C4-2B (cell line): ENCODE measurements around the gene SLC2A6.

ENCODE experiments used
- H3K27ac ChIP-seq: fragments of 450-650 bp; 2 replicates; pipeline ENCODE4 v1.5.1; 2017
- ZFX ChIP-seq: fragments of 450-650 bp; IDR thresholded peaks from 2 replicates; pipeline ENCODE4 v1.6.1; 2017
- TF ChIP-seq, protein P1 (sequence below): fragments of 450-650 bp; conservative IDR thresholded peaks from 2 replicates; pipeline ENCODE4 v1.5.1; 2017; ENCODE audit warnings: mild to moderate bottlenecking

SLC2A6 gene

DNA sequence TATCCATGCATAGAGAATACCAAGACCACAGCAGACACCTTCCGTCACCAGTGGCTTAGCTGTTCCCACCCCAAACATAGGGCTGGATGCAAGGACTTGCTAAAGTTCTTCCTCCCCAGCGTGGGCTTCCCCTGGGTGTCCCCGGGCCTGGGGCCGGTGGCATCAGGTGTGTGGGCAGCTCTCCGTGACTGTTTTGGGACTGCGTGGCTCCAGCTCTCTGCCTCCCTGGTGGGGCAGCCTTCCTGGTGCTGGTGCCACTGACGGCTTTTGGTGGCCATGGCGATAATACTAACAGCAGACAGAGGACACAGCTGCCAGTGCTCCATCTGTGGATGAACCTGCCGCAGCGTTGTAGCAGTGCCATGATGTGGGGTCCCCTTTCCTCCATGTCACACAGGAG, 14.3 kb downstream of the SLC2A6 start:
- TF ChIP-seq, protein P1, sequence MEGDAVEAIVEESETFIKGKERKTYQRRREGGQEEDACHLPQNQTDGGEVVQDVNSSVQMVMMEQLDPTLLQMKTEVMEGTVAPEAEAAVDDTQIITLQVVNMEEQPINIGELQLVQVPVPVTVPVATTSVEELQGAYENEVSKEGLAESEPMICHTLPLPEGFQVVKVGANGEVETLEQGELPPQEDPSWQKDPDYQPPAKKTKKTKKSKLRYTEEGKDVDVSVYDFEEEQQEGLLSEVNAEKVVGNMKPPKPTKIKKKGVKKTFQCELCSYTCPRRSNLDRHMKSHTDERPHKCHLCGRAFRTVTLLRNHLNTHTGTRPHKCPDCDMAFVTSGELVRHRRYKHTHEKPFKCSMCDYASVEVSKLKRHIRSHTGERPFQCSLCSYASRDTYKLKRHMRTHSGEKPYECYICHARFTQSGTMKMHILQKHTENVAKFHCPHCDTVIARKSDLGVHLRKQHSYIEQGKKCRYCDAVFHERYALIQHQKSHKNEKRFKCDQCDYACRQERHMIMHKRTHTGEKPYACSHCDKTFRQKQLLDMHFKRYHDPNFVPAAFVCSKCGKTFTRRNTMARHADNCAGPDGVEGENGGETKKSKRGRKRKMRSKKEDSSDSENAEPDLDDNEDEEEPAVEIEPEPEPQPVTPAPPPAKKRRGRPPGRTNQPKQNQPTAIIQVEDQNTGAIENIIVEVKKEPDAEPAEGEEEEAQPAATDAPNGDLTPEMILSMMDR = no peak
- TF ChIP-seq ZFX = no peak
- H3K27ac ChIP-seq = no peak overlapping the region

DNA sequence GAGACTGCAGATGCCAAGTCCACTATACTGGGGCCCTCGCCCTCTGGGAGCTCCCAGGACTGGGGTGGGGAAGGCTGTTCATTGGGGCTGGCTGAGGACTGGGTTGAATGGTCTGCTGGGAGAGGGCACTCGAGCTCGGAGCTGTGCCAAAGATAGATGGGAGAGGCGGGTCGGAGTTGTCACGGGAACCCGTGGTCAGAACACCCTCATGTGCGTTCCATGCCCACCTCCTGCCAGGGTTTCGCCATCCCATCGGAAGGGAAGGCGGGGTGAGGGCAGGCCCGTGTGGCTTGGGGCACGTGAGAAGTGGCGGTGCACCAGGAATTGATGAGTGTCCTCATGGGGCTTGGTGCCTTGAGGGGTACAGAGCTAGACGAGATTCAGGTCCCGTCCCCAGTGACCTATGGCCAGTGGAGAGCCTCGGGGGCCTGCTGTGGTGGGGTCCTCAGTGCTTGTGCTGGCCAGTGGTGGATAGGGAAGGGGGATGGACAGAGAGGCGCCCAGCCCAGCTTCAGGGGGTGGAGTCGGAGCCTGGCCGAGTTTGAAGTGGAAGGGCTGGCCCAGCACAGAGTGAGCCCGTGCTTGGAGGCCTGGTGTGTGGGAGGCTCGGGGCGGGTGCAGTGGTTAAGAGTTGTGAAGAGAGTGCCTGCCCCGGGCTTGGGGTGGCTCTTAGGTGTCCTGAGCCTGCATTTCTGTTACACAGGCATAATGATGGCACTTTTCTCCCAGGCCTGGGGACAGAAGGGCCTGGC, 14.9 kb downstream of the SLC2A6 start:
- H3K27ac ChIP-seq = no peak overlapping the region
- TF ChIP-seq, protein P1 = no peak
- TF ChIP-seq ZFX = no peak

DNA sequence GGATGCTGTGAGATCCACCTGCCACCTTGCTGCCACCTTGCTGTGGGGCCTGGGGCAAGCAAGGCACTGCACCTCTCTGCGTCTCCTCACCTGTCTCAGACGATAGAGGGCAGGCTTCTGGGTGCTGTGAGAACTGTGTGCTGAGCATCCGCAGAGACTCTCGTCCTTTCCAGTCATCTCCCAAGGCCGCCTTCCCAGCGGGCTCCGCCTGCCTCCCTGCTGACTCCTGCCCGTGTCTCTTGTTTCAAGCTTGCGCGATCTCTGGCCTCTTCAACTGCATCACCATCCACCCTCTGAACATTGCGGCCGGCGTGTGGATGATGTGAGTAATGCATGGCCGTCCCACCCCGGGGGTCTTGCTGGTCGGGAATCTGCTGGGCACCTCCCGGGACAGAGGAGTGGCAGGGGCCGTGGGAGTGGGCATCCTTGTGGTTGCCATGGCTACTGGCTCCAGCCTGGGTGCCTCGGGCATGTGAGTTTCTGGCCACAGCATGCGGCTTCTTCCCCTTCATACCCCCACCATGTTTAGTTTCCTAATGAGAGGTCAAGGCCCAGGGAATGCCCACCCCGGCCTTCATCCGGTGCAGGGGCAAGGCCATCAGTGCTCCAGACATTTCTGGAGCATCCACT, 15.6 kb downstream of the SLC2A6 start:
- no peak overlapping the region for H3K27ac ChIP-seq
- TF ChIP-seq ZFX = no peak

DNA sequence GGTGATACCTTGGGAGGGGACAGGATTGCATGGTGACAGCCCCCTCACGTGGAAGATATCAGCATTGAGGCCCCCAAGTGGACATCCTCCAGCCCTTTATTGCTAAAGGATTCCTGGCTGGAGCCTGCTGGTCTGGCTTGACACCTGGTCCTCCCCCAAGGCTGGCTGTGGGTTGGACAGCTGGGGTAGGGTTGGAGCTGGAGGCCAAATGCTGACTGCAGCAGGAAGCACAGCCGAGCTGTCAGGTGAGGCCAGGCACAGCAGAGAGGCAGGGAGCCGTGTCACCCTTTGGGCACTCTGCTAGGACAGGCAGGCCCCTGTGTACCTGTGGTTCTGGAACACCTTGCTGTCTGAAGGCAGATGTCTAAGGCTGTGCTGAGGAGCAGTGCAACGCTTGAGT, 16.9 kb downstream of the SLC2A6 start:
- H3K27ac ChIP-seq = peak overlapping the region; percentile 97
- TF ChIP-seq, protein P1 = no peak
- no peak for TF ChIP-seq ZFX

DNA sequence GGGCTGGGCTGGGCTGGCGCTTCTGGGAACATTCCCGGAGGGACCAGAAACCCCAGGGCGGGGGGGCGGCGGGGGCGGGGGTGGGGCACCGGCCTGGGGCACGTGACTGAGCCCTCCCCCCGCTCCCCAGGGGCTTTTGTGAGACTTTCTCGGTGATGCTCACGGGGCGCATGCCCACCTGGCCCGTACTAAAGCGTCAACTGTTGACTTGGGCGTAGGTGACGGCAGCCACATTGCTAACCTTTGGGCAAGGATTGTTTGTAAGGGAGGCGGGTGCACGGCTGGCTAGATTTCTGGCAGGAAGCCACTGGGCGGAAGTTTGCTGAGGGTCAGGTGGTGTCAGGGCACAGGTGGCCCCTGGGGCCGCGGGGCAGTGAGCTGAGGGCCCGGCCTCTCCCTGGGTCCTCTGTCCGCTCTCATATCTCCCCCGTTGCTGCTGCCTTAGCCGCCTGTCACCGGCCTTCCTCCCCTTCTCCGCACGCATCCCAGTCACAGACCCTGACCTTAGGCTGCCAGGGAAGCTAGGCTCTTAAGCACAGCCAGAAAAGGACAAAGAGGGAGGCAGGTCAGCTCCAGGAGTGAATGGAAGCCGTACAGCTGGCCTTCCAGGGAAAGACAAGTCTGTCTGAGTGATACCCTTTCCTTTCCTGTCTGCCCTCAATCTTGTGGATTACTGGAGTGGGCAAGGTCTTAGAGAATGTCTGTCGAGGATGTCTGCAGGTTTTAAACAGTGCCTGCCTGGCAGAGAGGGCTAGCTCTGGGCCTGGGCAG, 18.3 kb downstream of the SLC2A6 start:
- H3K27ac ChIP-seq = peak overlapping the region; percentile 97
- TF ChIP-seq, protein P1 = no peak
- no peak for TF ChIP-seq ZFX

DNA sequence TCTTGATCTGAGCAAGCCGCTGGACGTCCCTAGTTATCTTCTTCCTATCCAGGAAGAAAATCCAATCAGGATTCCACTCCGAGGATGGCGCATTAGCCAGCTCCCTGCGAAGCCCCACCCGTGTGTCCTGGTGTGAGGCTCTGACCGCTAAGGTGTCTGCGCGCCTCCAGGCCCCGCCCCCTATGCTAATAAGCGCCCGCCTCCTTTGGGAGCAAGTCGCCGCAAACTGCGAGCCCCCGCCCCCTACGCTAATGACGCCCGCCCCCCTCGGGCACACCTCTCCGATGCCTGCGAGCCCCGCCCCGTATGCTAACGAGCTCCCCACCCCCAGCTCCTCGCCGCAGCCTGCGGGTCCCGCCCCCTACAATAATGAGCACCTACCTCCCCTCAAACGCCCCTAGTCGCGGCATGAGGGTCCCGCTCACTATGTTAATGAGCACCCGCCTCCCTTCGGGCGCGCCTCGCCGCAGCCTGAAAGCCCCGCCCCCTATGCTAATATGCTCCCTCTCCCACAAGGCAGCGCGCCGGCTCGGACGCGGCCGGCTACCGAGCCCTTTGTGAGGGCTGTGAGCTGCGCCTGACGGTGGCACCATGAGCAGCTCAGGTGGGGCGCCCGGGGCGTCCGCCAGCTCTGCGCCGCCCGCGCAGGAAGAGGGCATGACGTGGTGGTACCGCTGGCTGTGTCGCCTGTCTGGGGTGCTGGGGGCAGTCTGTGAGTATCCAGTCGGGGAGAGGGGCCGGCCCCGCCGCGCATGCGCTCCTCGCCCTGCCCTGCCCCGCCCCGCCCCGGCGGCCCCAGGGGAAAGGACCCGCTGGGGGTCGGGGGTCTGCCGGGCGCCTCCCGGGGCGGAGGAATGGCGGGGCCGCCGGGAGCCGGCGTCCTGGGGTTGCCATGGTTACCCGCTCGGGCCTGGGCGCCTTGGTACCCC, 19.2 kb downstream of the SLC2A6 start, which contains the start of gene CACFD1:
CACFD1 (plus strand) TSS at position 503 of the 929 bp plus-strand sequence; CDS start at position 592, 89 bp downstream.
- H3K27ac ChIP-seq = peak within 1 kb of the TSS; percentile 97
- TF ChIP-seq, protein P1 = no peak
- TF ChIP-seq ZFX = no peak

DNA sequence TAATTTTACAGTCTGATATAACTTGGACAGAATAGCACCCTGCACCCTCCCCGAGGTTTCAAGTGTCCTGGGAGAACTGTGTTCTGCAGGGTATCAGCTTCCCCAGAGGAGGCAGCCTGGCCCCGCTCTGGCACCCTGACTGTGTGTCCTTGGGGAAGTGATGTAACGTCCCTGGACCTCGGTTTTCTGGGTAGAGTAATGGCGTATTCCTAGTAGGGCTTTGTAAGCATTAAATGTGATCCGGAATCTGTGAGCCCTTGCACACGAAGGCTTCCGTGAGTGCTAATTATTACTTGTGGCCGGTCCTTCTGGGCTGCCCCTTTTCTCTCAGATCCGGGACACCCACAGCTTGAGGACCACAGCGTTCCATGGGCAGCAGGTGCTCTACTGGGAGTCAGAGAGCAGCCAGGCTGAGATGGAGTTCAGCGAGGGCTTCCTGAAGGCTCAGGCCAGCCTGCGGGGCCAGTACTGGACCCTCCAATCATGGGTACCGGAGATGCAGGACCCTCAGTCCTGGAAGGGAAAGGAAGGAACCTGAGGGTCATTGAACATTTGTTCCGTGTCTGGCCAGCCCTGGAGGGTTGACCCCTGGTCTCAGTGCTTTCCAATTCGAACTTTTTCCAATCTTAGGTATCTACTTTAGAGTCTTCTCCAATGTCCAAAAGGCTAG, 20.1 kb downstream of the SLC2A6 start:
- peak overlapping the region; percentile 97 for H3K27ac ChIP-seq

More for the DNA sequence above, 20.1 kb downstream of the SLC2A6 start:
- no peak for TF ChIP-seq ZFX
- TF ChIP-seq, protein P1 = no peak
